Fibroblast of upper back skin (primary cell): ENCODE results near the gene RER1.
A peak's percentile ranks its signal among the peaks of the same experiment; 100 is the strongest.

Experiments
- DNase-seq: peaks from one replicate; pipeline ENCODE4 v3.0.0-alpha.2; 2013

Gene RER1

GRCh38 chr1:2391041-2391930, at the start of gene RER1, which contains the start of gene MORN1:
Gene RER1, plus strand, starts transcription at chr1:2391841. Its CDS starts 3,950 bp downstream, at chr1:2395791.
Gene MORN1, minus strand, starts transcription at chr1:2391554. Its CDS starts 21 bp downstream, at chr1:2391533.
- DNase-seq: peak; percentile 98

- no peak for DNase-seq
Observed at GRCh38 chr1:2342384-2343022, 49.1 kb upstream of the RER1 start.

- no peak for DNase-seq
Observed at GRCh38 chr1:2343023-2343935, 48.4 kb upstream of the RER1 start.

GRCh38 chr1:2344121-2344681, 47.4 kb upstream of the RER1 start:
- no peak for DNase-seq

GRCh38 chr1:2344744-2345296, 46.8 kb upstream of the RER1 start:
- DNase-seq: no peak

- no peak for DNase-seq
Observed at GRCh38 chr1:2345297-2346075, 46.2 kb upstream of the RER1 start.

- DNase-seq: no peak
Observed at GRCh38 chr1:2346691-2347408, 44.8 kb upstream of the RER1 start.

GRCh38 chr1:2347409-2347785, 44.2 kb upstream of the RER1 start:
- DNase-seq: no peak

- no peak for DNase-seq
Observed at GRCh38 chr1:2347896-2348295, 43.7 kb upstream of the RER1 start.

GRCh38 chr1:2348346-2349325, 43.0 kb upstream of the RER1 start:
- no peak for DNase-seq

GRCh38 chr1:2349806-2350205, 41.8 kb upstream of the RER1 start:
- no peak for DNase-seq

- no peak for DNase-seq
Observed at GRCh38 chr1:2350501-2350900, 41.1 kb upstream of the RER1 start.

GRCh38 chr1:2350911-2351655, 40.6 kb upstream of the RER1 start:
- no peak for DNase-seq

- DNase-seq: no peak
Observed at GRCh38 chr1:2351723-2352122, 39.9 kb upstream of the RER1 start.

GRCh38 chr1:2352341-2352896, 39.2 kb upstream of the RER1 start:
- no peak for DNase-seq

- DNase-seq: no peak
Observed at GRCh38 chr1:2352897-2353550, 38.6 kb upstream of the RER1 start.

- DNase-seq: no peak
Observed at GRCh38 chr1:2353551-2354438, 37.8 kb upstream of the RER1 start.
